Body of pancreas (tissue), 4 donors: ENCODE measurements around the gene FAM204A. TPM values are rescaled to one million over a fixed set of nuclear protein-coding genes. Genes with fewer than 3 reads are reported as not detected.

Experiments used
- ATAC-seq: fragments of 150-250 bp; one replicate; pipeline ENCODE4 v1.9.1; 2016
- DNase-seq, 4 donors: peaks; one replicate each; pipeline ENCODE4 v3.0.0-alpha.2; 2019
- H3K27ac ChIP-seq, 4 donors: fragments of 200-600 bp; sonication (generic); 1 replicate in 3 of 4; 2 replicates in 1 of 4; pipeline versions ENCODE4 v1.5.1 to v1.6.1; 2016 to 2019; ENCODE audit warnings: mild to moderate bottlenecking in 1 of 4, mixed read lengths in 1 of 4, moderate library complexity in 1 of 4
- H3K27me3 ChIP-seq, 2 donors: fragments of 200-600 bp; sonication (generic); one replicate each; pipeline ENCODE4 v1.6.0; 2016; ENCODE audit warnings: mild to moderate bottlenecking in 1 of 2
- H3K36me3 ChIP-seq, 2 donors: fragments of 200-600 bp; sonication (generic); replicated peaks in 1 of 2; 2 replicates each; pipeline ENCODE4 v1.5.1; 2016; ENCODE audit warnings: low read depth in 2 of 2; ENCODE audit not compliant: insufficient read depth in 1 of 2
- H3K4me1 ChIP-seq: fragments of 200-600 bp; sonication (generic); one replicate; pipeline ENCODE4 v1.6.0; 2016
- H3K4me3 ChIP-seq, 2 donors: fragments of 200-600 bp; sonication (generic); 1 replicate in 1 of 2; 2 replicates in 1 of 2; pipeline ENCODE4 v1.5.1; 2016 to 2019
- H3K9me3 ChIP-seq, 3 donors: fragments of 200-600 bp; sonication (generic); 1 replicate in 2 of 3; 2 replicates in 1 of 3; pipeline ENCODE4 v1.5.1; 2016
- CTCF ChIP-seq, 7 experiments: fragments of 450-650 bp in 4 of 7; fragments of 200-600 bp in 3 of 7; sonication (generic) in 3 of 7; IDR thresholded peaks; one replicate each; pipeline ENCODE4 v1.5.1; 2016 to 2019; ENCODE audit warnings: antibody characterized with exemption in 7 of 7
- POLR2A ChIP-seq, 3 donors: fragments of 450-650 bp; IDR thresholded peaks; one replicate each; pipeline ENCODE4 v1.6.1; 2016; ENCODE audit warnings: antibody characterized with exemption in 3 of 3, mild to moderate bottlenecking in 2 of 3
- WGBS, 2 donors: methylation state at CpG; one replicate each; pipeline ENCODE4 v1.1.5; 2017; 5-methylcytosine and 5-hydroxymethylcytosine counted together
- intact Hi-C: fragments of 100-400 bp; cut with DNase I; formaldehyde crosslinking; loops from one replicate; pipeline ENCODE4 v1.15.1; 2023
- total RNA-seq, 2 donors: library from RNA; depleted of rRNA; stranded (reverse); fragments of >200 nt; gene quantifications; one replicate each; pipeline ENCODE4 v1.1.0, GENCODE V29; 2016

The FAM204A gene
- total RNA-seq, 2 donors from 2014 or later: 8.6 to 57.4 TPM

DNA sequence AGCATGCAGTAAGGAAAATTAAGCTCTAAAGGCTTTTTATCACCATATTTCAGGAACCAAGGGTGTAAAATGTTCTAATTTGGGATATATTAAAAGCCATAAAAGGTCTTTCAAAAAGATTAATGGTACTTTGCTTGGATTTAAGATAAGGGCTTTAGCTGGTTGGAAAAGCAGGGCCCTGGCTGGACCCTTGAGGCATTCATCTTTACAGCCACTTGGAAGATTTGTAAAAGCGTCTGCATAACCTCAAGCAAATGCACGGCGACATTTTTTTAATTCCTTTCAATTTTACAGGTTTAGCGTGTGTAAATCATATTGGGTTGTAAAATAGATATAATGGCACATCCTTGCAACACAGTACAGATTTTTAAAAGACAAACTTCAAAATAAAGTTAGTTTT, 27.2 kb downstream of the FAM204A start:
- TF ChIP-seq CTCF (IDR thresholded peaks at IDR 0.05) (no peak), POLR2A (IDR thresholded peaks at IDR 0.05) (no peak)

GRCh38 chr10:118311505-118311904, 30.6 kb downstream of the FAM204A start:
- Histone ChIP-seq H3K4me3 (no peak overlapping the region), H3K36me3 (peaks cover 0 to 8% of the 10 kb centered on the region in 2 donors), H3K4me1 (no peaks in the 10 kb centered on the region), H3K27me3 (no peaks in the 10 kb centered on the region), H3K27ac (no peak overlapping the region), H3K9me3 (no peaks in the 10 kb centered on the region)
- no peak for ATAC-seq
- intact Hi-C loops: no loop called here
- no peak for TF ChIP-seq CTCF (IDR thresholded peaks at IDR 0.05)
- TF ChIP-seq POLR2A (IDR thresholded peaks at IDR 0.05): no peak
- DNase-seq: no peak
- WGBS, 2 donors: 87 to 88% methylated on average over 2 of the region's 2 CpGs

More for the DNA sequence above, 27.2 kb downstream of the FAM204A start:
- intact Hi-C loops: no loop called here
- no peak for DNase-seq
- no peaks in the 10 kb centered on the region for H3K4me1 ChIP-seq
- no peak overlapping the region for H3K4me3 ChIP-seq
- H3K36me3 ChIP-seq: peaks cover 0 to 2% of the 10 kb centered on the region in 2 donors
- 91 to 94% methylated on average over 4 of the region's 4 CpGs for WGBS, 2 donors
- no peaks in the 10 kb centered on the region for H3K9me3 ChIP-seq
- H3K27ac ChIP-seq: no peak overlapping the region
- no peak for ATAC-seq
- H3K27me3 ChIP-seq: no peaks in the 10 kb centered on the region

- Histone ChIP-seq H3K27me3 (no peaks in the 10 kb centered on the region), H3K9me3 (no peaks in the 10 kb centered on the region), H3K4me3 (no peak overlapping the region), H3K36me3 (peaks cover 0 to 8% of the 10 kb centered on the region in 2 donors), H3K4me1 (no peaks in the 10 kb centered on the region), H3K27ac (no peak overlapping the region)
- no peak for TF ChIP-seq CTCF (IDR thresholded peaks at IDR 0.05)
- no peak for TF ChIP-seq POLR2A (IDR thresholded peaks at IDR 0.05)
- intact Hi-C loops: no loop called here
- WGBS, 2 donors: 14 to 17% methylated on average over 2 of the region's 2 CpGs
- DNase-seq (no peak), ATAC-seq (no peak)
Measured at GRCh38 chr10:118310822-118311221, 31.3 kb downstream of the FAM204A start.

- H3K27ac ChIP-seq: no peak overlapping the region
- H3K4me1 ChIP-seq: no peaks in the 10 kb centered on the region
- WGBS, 2 donors: 56 to 63% methylated on average over 2 of the region's 2 CpGs
- no peak for ATAC-seq
- no peaks in the 10 kb centered on the region for H3K9me3 ChIP-seq
- H3K36me3 ChIP-seq: peaks cover 0 to 8% of the 10 kb centered on the region in 2 donors
- intact Hi-C loops: no loop called here
- H3K4me3 ChIP-seq: no peak overlapping the region
- TF ChIP-seq POLR2A (IDR thresholded peaks at IDR 0.05) (no peak), CTCF (IDR thresholded peaks at IDR 0.05) (no peak)
- DNase-seq: no peak
- H3K27me3 ChIP-seq: no peaks in the 10 kb centered on the region
Measured at GRCh38 chr10:118309911-118310310, 32.2 kb downstream of the FAM204A start.

- H3K36me3 ChIP-seq: peaks cover 0 to 8% of the 10 kb centered on the region in 2 donors
- no peaks in the 10 kb centered on the region for H3K4me1 ChIP-seq
- H3K27ac ChIP-seq: no peak overlapping the region
- H3K9me3 ChIP-seq: no peaks in the 10 kb centered on the region
- WGBS, 2 donors: 90 to 92% methylated on average over 6 of the region's 6 CpGs
- H3K27me3 ChIP-seq: no peaks in the 10 kb centered on the region
- H3K4me3 ChIP-seq: no peak overlapping the region
- intact Hi-C loops: no loop called here
- TF ChIP-seq POLR2A (IDR thresholded peaks at IDR 0.05) (no peak), CTCF (IDR thresholded peaks at IDR 0.05) (no peak)
- DNase-seq (no peak), ATAC-seq (no peak)
Measured at GRCh38 chr10:118308664-118309063, 33.5 kb downstream of the FAM204A start.
